Retinal pigment epithelial cell (primary cell): ENCODE measurements around the gene CD300C.
"Not testable (repeated sequence)": the region's sequence is repeated elsewhere in the genome, so short reads cannot be mapped to it uniquely, and the experiment has no call there.

Experiments
- DNase-seq: peaks from one replicate; pipeline ENCODE4 v3.0.0-alpha.2; 2010; ENCODE audit warnings: low read depth
- H3K4me3 ChIP-seq: 2 replicates; pipeline ENCODE4 v1.5.1; 2011; ENCODE audit warnings: mild to moderate bottlenecking, low read length, control low read depth, moderate library complexity
- TF ChIP-seq, protein P1 (sequence below): conservative IDR thresholded peaks from 2 replicates; pipeline ENCODE4 v1.5.1; 2011; ENCODE audit warnings: low read depth, low read length, control low read depth, inconsistent platforms

The CD300C gene

GRCh38 chr17:74512624-74513091 is 33.3 kb downstream of the CD300C start:
- H3K4me3 ChIP-seq = no peak overlapping the region
- DNase-seq = peak; percentile 14
- TF ChIP-seq, protein P1, sequence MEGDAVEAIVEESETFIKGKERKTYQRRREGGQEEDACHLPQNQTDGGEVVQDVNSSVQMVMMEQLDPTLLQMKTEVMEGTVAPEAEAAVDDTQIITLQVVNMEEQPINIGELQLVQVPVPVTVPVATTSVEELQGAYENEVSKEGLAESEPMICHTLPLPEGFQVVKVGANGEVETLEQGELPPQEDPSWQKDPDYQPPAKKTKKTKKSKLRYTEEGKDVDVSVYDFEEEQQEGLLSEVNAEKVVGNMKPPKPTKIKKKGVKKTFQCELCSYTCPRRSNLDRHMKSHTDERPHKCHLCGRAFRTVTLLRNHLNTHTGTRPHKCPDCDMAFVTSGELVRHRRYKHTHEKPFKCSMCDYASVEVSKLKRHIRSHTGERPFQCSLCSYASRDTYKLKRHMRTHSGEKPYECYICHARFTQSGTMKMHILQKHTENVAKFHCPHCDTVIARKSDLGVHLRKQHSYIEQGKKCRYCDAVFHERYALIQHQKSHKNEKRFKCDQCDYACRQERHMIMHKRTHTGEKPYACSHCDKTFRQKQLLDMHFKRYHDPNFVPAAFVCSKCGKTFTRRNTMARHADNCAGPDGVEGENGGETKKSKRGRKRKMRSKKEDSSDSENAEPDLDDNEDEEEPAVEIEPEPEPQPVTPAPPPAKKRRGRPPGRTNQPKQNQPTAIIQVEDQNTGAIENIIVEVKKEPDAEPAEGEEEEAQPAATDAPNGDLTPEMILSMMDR = no peak

GRCh38 chr17:74512036-74512435 is 33.9 kb downstream of the CD300C start:
- TF ChIP-seq, protein P1 = no peak
- peak; percentile 15 for DNase-seq
- H3K4me3 ChIP-seq = no peak overlapping the region

GRCh38 chr17:74508156-74508555 is 37.8 kb downstream of the CD300C start:
- TF ChIP-seq, protein P1 = no peak
- no peak for DNase-seq
- no peak overlapping the region for H3K4me3 ChIP-seq

- H3K4me3 ChIP-seq, DNase-seq: not testable (repeated sequence)
These were observed 42.0 kb downstream of the CD300C start for GRCh38 chr17:74503949-74504348.

GRCh38 chr17:74502861-74503260 is 43.1 kb downstream of the CD300C start:
- TF ChIP-seq, protein P1 = no peak
- H3K4me3 ChIP-seq = no peak overlapping the region
- DNase-seq = no peak

DNA sequence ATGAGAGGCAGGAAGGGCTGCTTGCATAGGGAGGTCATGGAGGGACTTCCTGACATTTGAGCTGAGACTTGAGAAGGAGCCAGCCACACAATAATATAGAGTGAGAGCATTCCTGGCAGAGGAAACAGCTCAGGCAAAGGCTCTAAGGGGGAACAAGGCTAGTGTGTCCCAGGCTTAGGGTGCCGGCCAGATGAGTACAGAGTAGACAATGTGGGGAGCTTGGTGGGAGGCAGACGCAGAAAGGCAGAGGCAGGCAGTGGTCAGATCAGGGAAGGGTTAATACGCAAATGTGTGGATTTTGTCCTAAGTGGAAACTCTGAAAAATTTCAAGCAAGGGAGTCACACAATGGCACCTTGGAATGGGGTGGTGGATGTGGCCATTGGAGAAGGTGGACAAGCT is 45.9 kb downstream of the CD300C start:
- TF ChIP-seq, protein P1 = no peak
- H3K4me3 ChIP-seq = no peak overlapping the region
- DNase-seq = no peak

GRCh38 chr17:74497471-74497870 is 48.4 kb downstream of the CD300C start:
- H3K4me3 ChIP-seq = no peak overlapping the region
- TF ChIP-seq, protein P1 = no peak
- DNase-seq = no peak
